NCI-H2196 treated with DMSO at 0.1 percent for 48 hours (cell line): ENCODE measurements around the gene SELENBP1.
A peak's percentile ranks its signal among the peaks of the same experiment; 100 is the strongest.
"Not testable (repeated sequence)": the region's sequence is repeated elsewhere in the genome, so short reads cannot be mapped to it uniquely, and the experiment has no call there.

Source experiments
- DNase-seq: peaks from one replicate; lab custom pipeline; 2025; ENCODE audit not compliant: unreplicated experiment; lab: John Stamatoyannopoulos, UW

SELENBP1 gene

DNA sequence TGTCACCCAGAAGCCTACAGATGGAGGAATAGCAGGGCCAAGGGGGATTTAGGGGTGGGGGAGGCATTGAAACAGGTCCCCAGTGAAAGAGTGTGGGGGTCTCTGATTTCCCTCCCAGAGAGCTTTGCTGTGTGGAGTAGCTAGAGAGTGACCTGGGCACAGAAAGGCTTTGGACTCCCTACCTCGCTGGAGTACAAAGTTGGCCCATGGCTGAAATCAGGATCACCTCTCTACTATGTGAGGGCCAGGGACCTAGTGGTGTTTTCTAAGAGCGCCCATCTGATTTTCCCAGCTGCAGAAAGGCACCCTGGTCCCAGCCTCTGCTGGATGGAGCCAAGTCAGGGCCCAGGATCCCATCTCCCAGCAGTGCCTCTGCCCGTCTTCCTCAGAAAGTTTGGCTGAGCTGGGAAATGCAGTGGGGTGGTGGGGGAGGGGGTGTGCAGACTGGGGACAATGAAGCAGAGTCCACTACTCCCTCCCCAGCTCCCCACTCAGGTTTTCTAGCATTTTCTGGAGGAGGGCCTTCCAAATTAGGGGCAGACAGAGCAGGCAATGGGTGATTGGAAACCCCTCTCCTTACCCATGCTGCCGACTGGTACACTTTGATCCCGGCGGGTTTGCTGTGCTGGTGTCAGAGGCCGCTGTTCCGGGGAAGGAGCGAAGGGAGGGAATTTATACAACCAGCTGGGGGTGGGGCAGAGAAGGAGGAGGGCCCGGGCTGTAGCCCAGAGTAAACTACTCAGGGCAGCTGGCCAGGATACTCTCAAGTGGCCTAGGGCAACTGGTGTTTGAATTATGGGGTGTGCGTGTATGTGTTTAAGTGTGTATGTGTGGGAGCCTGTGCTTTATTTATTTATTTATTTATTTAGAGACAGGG, at the start of gene SELENBP1:
SELENBP1 (minus strand) TSS at position 648 of the 877 bp plus-strand sequence; CDS start at position 584, 64 bp downstream.
- DNase-seq: peak; percentile 89

DNA sequence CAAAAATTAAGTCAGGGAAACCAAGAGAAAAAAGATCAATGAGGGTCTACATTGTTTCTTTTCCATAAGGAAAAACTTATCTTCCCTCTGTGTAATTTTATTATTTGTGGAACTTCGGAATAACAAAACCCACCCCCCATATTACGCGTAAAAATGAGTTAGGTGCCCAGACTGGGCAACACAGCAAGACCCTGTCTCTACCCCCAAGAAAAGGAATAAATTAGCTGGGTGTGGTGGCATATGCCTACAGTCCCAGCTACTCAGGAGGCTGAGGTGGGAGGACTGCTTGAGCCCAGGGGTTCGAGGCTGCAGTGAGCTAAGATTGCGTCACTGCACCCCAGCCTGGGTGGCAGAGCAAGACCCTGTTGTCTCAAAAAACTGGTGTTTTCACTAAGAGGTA, 47.3 kb upstream of the SELENBP1 start:
- no peak for DNase-seq

DNA sequence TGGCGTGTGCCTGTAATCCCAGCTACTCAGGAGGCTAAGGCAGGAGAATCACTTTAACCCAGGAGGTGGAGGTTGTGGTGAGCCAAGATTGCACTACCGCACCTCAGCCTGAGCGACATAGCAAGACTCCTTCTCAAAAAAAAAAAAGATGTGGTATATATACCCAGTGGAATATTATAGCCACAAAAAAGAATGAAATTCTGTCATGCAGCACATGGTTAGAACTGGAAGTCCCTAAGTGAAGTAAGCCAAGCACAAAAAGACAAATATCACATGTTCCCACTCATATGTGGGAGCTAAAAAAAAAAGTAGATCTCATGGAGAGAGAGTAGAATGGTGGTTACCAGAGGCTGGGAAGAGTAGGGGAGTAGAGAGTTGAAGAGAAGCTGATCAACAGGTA, 45.6 kb upstream of the SELENBP1 start:
- DNase-seq: no peak

DNA sequence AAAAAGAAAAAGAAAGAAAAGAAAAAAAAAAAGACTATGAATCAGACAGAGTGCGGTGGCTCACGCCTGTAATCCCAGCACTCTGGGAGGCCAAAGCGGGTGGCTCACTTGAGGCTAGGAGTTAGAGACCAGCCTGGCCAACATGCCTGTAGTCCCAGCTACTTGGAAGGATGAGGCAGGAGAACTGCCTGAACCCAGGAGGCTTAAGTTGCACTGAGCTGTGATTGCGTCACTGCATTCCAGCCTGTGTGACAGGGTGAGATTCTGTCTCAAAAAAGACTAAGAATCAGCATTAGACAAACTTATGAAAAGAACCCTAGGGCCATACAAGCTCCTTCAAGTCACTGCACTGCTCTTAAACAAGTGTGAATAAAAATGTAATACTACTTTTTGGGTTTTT, 43.7 kb upstream of the SELENBP1 start:
- DNase-seq: no peak

DNA sequence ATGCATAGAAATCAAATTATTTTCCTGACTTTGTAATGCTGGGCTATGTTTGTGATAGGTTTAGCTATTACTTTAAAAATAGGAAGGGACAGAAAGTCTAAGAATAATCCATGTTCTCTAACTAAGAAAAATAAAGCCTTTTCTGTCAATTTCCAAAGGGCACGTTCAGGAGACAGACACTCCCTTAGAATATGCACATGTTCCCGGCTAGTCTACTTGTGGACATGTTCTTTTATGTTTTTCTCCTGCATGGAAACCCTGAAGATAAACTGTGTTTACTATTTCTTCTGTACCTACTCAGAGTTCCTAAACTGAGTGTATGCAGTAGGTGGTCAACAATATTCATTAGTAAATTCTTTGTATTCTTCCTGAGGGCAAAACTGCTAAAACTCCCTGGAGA, 39.4 kb upstream of the SELENBP1 start:
- DNase-seq: no peak

DNA sequence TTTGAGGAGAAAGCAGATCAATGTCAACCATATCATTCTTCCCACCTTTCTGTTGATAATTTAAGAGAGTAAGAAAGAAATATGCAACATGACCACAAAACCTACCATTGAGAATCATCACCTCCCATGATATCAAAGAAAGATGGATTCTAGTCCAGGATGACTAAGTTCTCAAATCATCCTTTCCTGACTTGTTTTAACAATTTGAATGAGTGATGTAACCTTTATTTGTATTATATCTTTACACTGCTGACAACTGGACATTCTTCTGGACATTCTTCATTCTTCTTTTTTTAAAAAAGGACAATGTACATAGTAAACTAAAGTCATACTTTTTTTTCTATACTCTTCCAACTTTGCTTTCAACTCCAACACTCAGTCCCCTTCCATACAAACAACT, 36.4 kb upstream of the SELENBP1 start:
- no peak for DNase-seq

DNA sequence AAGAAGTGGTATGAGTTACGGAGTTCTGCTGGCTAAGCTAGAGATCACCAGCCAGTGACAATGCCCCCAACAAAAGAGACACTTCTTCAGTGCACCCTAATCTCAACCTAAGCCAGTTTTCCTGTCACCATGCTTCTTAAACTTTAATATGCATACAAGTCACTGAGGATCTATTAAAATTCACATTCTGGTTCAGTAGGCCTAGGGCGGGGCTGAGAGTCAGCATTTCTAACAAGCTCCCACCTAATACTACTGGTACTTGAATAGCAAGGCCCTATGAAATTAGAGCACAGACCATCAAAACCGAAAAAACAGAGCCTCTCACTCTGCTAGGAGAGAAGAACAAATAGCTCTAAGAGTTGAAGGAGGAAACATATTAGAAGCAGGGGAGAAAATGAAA, 34.8 kb upstream of the SELENBP1 start:
- no peak for DNase-seq

DNA sequence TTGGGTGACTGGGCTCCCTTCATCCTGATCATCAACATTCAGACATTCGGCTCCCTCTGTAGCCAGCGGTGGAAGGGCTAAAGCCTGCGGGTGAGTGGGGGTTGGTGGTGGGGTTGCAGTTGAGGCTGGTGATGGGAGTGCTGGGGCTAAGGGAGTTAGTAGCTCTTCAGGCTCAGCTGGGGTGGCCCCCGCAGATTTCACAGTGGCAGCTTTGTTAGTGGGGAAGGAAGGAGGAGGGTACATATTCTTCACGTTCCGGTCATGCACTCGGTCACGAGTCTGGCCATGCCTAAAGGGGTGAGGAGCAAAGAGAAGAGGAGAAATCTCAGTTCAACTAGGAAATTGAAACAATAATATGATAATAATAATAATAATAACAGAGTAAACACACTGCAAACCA, 33.7 kb upstream of the SELENBP1 start:
- no peak for DNase-seq

DNA sequence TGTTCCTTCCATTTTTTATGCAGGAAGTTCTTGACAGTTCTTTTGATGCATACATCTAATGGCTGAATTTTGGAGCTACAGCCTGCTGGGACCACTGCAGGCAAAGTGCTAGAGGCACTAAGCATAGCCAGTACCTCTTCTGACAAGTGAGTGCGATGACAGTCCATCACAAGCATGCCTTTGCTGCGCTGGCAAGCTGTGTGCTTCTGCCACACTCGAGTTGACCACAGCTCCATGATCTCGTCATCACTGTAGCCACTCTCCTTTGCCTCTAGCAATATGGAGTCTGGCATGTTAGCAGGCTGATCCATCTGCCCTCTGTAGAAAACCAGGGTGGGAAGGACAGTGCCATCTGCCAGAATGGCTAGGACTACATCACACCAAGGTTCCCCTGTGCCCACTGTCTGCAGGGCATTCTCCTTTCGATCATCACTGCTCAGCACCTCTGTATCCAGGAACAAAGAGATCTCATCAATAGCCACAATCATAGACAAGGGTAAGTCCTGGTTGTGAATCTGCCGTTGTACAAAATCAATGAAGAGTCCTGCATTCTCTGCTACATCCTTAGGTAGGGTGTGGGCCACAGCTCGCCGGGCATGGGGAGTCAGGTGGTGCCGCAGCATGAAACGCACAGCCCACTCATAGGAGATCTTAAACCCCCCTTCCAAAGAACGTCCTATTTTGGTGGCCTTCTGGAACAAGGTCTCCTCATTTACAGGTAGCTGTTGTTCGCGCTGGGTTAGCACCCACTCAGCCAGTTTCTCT, 32.9 kb upstream of the SELENBP1 start:
- DNase-seq: no peak

DNA sequence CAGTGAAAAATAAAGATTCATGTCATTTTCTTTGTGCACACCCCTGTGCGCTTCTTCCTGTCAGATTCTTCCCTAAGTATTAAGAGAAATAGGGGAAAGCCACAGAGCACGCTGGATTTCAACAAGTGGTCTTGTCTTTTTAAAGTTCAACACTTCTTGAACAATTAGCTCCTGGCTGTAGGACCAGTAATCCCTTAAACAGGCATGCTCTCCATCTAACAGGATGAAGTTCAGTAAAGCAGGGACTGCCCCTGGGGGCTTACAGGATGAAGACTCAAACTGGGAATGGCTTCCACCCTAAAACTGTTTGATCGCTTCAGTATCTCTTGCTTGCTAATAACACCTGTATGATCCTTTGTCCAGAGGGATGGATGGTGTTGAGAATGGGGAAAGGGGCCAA, 31.1 kb upstream of the SELENBP1 start:
- no peak for DNase-seq

DNA sequence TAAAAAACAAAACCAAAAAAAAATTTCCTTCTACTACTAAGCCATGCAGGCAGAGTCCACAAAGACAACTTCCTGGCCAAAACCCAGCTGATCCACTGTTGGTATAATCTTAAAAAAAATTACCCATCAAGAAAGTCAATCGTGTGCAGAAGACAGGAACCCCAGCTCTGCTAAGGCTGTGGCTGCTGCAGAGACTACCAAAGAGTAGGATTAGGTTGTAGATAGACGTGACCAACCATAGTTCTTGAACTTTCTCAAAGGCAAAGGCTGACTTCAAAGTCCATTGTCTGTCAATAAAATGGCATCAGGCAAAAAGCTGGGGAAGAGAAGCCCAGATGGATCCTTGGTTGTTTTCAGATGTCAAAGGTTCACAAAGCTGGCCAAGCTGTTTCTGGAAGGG, 30.3 kb upstream of the SELENBP1 start:
- DNase-seq: no peak

DNA sequence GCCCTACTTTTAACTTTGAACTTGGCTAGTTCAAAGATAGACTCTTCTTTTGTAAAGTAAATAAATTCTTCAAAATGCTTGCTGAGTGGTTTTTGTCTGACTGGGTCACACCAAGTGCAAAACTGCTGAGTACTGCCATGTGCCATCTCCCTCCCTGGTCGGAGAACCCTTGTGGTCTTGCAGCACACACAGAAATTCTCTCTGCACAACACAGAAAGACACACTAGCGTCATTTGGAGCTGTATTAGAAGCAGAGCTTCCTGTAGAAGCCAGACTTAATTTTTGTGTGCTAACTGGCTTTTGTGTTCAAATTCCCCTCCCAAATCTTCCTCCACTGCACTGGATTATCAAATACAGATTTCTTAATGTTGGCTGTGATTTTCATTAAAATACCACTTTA, 29.4 kb upstream of the SELENBP1 start:
- DNase-seq: no peak

DNA sequence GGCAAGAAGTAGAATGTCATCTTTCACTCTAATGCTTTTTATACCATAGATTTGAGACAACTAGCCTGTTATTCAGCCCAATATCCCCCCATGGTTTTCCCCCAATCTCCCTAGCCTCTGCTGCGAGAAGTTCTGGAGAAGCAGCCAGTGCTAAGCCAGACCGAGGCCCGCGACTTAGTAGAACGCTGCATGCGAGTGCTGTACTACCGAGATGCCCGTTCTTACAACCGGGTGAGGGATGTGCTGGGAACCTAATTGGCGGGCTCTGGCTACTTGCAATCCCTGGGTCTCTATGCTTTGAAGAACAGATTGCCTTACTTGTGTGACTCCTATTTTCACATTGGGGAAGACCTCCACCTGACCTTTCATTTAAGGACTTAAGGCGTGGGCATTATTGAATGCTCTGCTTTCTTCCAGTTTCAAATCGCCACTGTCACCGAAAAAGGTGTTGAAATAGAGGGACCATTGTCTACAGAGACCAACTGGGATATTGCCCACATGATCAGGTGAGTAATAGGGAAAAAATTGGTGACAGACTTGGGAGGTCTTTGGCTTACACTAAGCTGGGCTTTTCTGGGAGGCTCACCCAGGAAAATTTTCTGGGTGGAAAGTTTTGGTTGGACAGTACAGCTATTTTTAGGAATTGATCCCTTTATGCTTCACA, 28.8 kb upstream of the SELENBP1 start:
- DNase-seq: no peak

DNA sequence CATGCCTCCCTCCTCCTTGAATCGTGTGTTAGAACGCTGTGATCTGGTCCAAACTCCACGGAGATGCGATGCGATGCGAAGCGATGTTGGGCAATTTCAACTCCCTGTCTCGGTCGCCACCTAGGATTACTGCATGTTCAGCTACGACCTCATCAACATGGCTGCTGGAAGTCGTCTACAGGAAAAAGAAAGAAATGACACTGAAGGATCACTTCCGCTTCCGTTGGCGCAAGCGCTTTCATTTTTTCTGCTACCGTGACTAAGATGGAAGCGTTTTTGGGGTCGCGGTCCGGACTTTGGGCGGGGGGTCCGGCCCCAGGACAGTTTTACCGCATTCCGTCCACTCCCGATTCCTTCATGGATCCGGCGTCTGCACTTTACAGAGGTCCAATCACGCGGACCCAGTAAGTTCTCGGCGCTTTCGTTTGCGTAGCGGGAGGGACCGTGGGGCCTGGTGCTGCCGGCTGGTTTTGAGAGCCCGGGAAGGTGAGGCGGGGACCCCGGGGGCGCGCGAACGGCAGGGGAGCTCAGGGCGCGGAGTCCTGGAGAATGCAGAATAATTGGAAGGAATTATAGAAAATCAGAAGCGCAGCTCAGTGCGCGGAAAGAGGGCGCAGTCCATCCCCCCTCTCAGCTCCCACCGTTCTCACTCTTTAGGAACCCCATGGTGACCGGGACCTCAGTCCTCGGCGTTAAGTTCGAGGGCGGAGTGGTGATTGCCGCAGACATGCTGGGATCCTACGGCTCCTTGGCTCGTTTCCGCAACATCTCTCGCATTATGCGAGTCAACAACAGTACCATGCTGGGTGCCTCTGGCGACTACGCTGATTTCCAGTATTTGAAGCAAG, 27.0 kb upstream of the SELENBP1 start, which contains the start of gene PSMB4:
PSMB4 (plus strand) TSS at position 250 of the 848 bp plus-strand sequence; CDS start at position 265, 15 bp downstream.
- DNase-seq: peak; percentile 90

DNA sequence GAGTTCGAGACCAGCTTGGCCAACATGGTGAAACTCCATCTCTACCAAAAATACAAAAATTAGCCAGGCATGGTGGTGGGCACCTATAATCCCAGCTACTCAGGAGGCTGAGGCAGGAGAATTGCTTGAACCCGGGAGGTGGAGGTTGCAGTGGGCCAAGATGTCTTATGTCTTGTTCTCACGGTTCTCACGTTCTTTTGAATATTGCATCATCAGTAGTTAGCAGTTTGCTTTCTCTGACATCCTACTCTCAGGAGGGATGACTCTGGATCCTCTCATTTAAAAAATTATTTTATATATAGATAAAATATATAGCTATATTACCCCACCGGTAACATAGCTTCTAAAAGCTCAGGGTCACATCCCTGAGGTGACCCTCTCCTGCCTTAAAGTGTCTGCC, 23.8 kb upstream of the SELENBP1 start:
- not testable (repeated sequence) for DNase-seq

DNA sequence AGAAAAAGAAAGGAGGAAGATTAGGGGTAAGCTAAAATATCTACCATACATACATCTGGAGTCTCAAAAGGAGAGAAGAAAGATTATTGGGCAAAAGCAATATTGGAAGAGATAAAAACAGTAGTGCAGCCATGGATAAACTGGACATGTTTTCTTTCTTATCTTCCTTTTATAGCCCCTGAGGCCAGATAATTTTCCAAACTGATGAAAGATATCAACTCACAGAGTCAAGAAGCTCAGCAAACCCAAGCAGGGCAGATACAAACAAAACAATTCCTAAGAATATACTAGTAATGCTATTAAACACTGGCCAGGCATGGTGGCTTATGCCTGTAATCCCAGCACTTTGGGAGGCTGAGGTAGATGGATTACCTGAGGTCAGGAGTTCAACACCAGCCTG, 21.1 kb upstream of the SELENBP1 start:
- DNase-seq: no peak

DNA sequence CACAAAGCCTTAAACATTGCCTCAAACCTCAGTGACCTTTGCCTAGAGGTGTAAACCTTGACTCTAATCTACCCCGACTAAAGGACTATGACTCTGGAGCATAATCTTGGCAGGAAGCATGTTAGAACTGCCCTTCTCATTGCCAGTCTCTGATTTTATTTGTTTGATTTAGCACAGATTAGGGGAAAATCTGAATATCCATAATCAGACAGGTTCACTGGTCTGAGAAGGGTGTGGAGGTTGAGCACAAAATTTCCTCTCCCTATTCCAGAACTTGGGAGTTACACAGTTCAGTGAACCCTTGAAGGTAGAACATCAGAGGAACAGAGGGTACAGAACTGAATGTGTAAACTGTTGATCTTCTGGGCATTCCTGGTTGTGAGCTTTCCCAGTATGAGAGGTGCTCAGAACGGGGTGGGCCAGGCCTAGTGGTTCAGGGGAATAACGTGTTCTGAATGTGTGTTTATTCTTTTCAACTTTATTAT, 18.6 kb upstream of the SELENBP1 start:
- no peak for DNase-seq

DNA sequence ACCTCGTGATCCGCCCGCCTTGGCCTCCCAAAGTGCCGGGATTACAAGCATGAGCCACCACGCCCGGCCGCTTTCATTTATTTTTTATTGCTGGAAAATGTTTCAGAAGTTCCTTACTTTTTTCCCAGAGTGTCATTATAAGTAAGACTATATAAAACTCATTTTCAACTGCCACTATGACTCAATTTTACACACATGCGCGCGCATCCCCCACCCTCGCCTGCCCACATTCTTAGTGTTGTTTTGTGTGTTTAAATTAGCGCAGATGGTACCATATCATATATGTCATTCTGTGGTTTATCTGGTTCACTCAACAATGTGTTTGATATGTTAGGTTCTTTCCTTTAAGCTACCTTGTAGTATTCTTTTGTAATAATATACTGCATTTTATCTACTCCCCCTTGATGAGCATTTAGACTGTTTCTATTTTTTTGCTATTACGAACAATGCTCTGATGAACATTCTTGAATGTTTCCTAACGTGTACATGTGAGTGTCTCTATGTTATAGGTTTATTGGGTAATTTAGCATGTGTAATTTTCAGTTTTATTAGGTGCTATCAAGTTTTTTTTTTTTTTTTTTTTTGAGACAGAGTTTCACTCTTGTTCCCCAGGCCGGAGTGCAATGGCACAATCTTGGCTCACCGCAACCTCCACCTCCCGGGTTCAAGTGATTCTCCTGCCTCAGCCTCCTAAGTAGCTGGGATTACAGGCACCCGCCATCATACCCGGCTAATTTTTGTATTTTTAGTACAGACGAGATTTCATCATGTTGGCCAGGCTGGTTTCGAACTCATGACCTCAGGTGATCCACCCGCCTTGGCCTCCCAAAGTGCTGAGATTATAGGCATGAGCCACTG, 17.9 kb upstream of the SELENBP1 start:
- not testable (repeated sequence) for DNase-seq

DNA sequence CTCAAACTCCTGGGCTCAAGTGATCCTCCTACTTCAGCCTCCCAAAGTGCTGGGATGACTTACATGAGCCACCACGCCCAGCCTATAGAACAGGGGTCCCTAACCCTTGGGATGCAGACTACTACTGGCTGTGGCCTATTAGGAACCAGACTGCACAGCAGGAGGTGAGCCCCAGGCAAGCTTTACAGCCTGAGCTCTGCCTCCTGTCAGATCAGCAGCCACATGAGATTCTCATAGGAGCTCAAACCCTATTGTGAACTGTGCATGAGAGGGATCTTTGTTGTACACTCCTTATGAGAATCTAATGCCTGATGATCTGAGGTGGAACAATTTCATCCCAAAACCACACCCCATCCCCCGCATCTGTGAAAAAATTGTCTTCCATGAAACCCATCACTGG, 13.5 kb upstream of the SELENBP1 start:
- no peak for DNase-seq

DNA sequence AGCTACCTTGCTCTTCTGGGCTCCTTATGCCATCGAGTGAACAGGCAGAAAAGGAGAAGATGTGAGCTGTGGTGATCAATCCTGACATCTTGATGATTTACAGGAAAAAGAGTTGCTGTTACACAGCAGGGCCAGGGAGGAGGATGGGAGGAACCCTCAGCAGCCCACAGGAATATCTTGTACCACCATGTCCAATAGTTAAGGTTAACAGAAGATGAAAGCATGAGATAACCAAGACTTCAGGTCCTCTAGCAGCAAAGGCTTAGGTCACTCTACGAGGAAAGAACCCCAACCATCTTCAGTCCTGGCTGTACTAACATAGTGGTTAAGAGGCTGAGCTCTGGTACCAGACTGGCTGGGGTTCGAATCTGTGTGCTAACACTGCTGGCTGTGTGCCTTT, 12.1 kb upstream of the SELENBP1 start:
- DNase-seq: no peak
